ENCODE measurements around the gene SCGB1C1. TPM values are rescaled to one million over a fixed set of nuclear protein-coding genes. Genes with fewer than 3 reads are reported as not detected.
A peak's percentile ranks its signal among the peaks of the same experiment; 100 is the strongest.

The SCGB1C1 gene
- total RNA-seq, 2 experiments from 2014 or later = not detected

GRCh38 chr11:207208-207862 lies 14.5 kb downstream of the SCGB1C1 start, which contains the start of the genes BET1L and RIC8A:
Gene BET1L (minus strand): TSS chr11:207399. CDS start chr11:207321, 78 bp downstream.
Gene RIC8A (plus strand): TSS chr11:207708. CDS start chr11:208855, 1,147 bp downstream.
- DNase-seq = peak; percentile 98
- H3K9me3 Mint-ChIP-seq = no peaks in the 10 kb centered on the region
- H3K4me3 Mint-ChIP-seq = peak within 1 kb of the TSS; percentile 96
- H3K27ac Mint-ChIP-seq = peak within 1 kb of the TSS; percentile 98
- intact Hi-C loops (cut with micrococcal nuclease) = loop anchor here (1.0 to 10.0 kb wide), 11 partner anchors 29 to 590 kb away; partner anchors contain the start of genes PGGHG, PSMD13, SIGIRR and SIRT3
- H3K36me3 Mint-ChIP-seq (ENCODE audit: low read depth) = peaks cover 35% of the 10 kb centered on the region
- no peaks in the 10 kb centered on the region for H3K27me3 Mint-ChIP-seq (ENCODE audit: low read depth)
- peaks cover 69% of the 10 kb centered on the region for H3K4me1 Mint-ChIP-seq (ENCODE audit: low read depth)
- CTCF ChIA-PET = interaction anchor here (0.7 to 2.3 kb wide), 7 partner anchors 9 to 242 kb away, joined by 3 to 10 read pairs (median 6); partner anchors contain the start of genes PSMD13 and SIRT3

- peak overlapping the region; percentile 98 for H3K27ac Mint-ChIP-seq
- CTCF ChIA-PET = interaction anchor here (0.7 to 2.3 kb wide), 8 partner anchors 9 to 241 kb away, joined by 3 to 10 read pairs (median 6); partner anchors contain the start of genes PSMD13 and SIRT3
- H3K4me1 Mint-ChIP-seq (ENCODE audit: low read depth) = peaks cover 64% of the 10 kb centered on the region
Observed at GRCh38 chr11:207863-208180, 14.9 kb downstream of the SCGB1C1 start.

GRCh38 chr11:208181-208916 lies 15.5 kb downstream of the SCGB1C1 start:
- Mint-ChIP-seq H3K9me3 (no peaks in the 10 kb centered on the region), H3K36me3 (ENCODE audit: low read depth) (peaks cover 39% of the 10 kb centered on the region), H3K4me3 (peak overlapping the region; percentile 96), H3K27me3 (ENCODE audit: low read depth) (no peaks in the 10 kb centered on the region), H3K27ac (peak overlapping the region; percentile 98), H3K4me1 (ENCODE audit: low read depth) (peaks cover 61% of the 10 kb centered on the region)
- intact Hi-C loops (cut with micrococcal nuclease) = loop anchor here (5.0 to 10.0 kb wide), 3 partner anchors 79 to 589 kb away; partner anchors contain the start of genes PGGHG and SLC25A22
- CTCF ChIA-PET = interaction anchor here (0.9 to 1.6 kb wide), 3 partner anchors 8 to 241 kb away, joined by 3 to 5 read pairs (median 3); no protein-coding TSS in a partner anchor
- DNase-seq = peak; percentile 84

More at GRCh38 chr11:207863-208180, 14.9 kb downstream of the SCGB1C1 start:
- Mint-ChIP-seq H3K9me3 (no peaks in the 10 kb centered on the region), H3K4me3 (peak overlapping the region; percentile 96), H3K36me3 (ENCODE audit: low read depth) (peaks cover 36% of the 10 kb centered on the region), H3K27me3 (ENCODE audit: low read depth) (no peaks in the 10 kb centered on the region)
- intact Hi-C loops (cut with micrococcal nuclease) = loop anchor here (1.0 to 10.0 kb wide), 11 partner anchors 28 to 589 kb away; partner anchors contain the start of genes PGGHG, PSMD13, SIGIRR and SIRT3
- no peak for DNase-seq

GRCh38 chr11:208917-209260 lies 16.0 kb downstream of the SCGB1C1 start:
- no peaks in the 10 kb centered on the region for H3K27me3 Mint-ChIP-seq (ENCODE audit: low read depth)
- no peaks in the 10 kb centered on the region for H3K9me3 Mint-ChIP-seq
- CTCF ChIA-PET = no interaction called here
- intact Hi-C loops (cut with micrococcal nuclease) = loop anchor here (5.0 to 10.0 kb wide), 3 partner anchors 78 to 588 kb away; partner anchors contain the start of genes PGGHG and SLC25A22
- DNase-seq = no peak
- H3K27ac Mint-ChIP-seq = peak overlapping the region; percentile 98
- H3K36me3 Mint-ChIP-seq (ENCODE audit: low read depth) = peaks cover 39% of the 10 kb centered on the region
- peaks cover 55% of the 10 kb centered on the region for H3K4me1 Mint-ChIP-seq (ENCODE audit: low read depth)
- peak overlapping the region; percentile 96 for H3K4me3 Mint-ChIP-seq

- H3K36me3 Mint-ChIP-seq (ENCODE audit: low read depth) = peaks cover 36% of the 10 kb centered on the region
- no peaks in the 10 kb centered on the region for H3K27me3 Mint-ChIP-seq (ENCODE audit: low read depth)
- DNase-seq = no peak
- CTCF ChIA-PET = no interaction called here
- peak overlapping the region; percentile 98 for H3K27ac Mint-ChIP-seq
- no peaks in the 10 kb centered on the region for H3K9me3 Mint-ChIP-seq
- H3K4me1 Mint-ChIP-seq (ENCODE audit: low read depth) = peaks cover 51% of the 10 kb centered on the region
- intact Hi-C loops (cut with micrococcal nuclease) = loop anchor here (5.0 to 10.0 kb wide), 3 partner anchors 78 to 588 kb away; partner anchors contain the start of genes PGGHG and SLC25A22
- H3K4me3 Mint-ChIP-seq = peak overlapping the region; percentile 96
Observed at GRCh38 chr11:209275-210121, 16.6 kb downstream of the SCGB1C1 start.

GRCh38 chr11:210122-210802 lies 17.4 kb downstream of the SCGB1C1 start:
- H3K27me3 Mint-ChIP-seq (ENCODE audit: low read depth) = no peaks in the 10 kb centered on the region
- CTCF ChIA-PET = no interaction called here
- peaks cover 33% of the 10 kb centered on the region for H3K36me3 Mint-ChIP-seq (ENCODE audit: low read depth)
- DNase-seq = no peak
- intact Hi-C loops (cut with micrococcal nuclease) = no loop called here
- peak overlapping the region; percentile 98 for H3K27ac Mint-ChIP-seq
- H3K4me3 Mint-ChIP-seq = peak overlapping the region; percentile 96
- H3K4me1 Mint-ChIP-seq (ENCODE audit: low read depth) = peaks cover 43% of the 10 kb centered on the region
- no peaks in the 10 kb centered on the region for H3K9me3 Mint-ChIP-seq

- CTCF ChIA-PET = no interaction called here
- Mint-ChIP-seq H3K36me3 (ENCODE audit: low read depth) (peaks cover 35% of the 10 kb centered on the region), H3K4me1 (ENCODE audit: low read depth) (peaks cover 38% of the 10 kb centered on the region), H3K9me3 (no peaks in the 10 kb centered on the region), H3K27ac (no peak overlapping the region), H3K4me3 (no peak overlapping the region), H3K27me3 (ENCODE audit: low read depth) (no peaks in the 10 kb centered on the region)
- DNase-seq = no peak
- intact Hi-C loops (cut with micrococcal nuclease) = no loop called here
Observed at GRCh38 chr11:210803-211180, 17.9 kb downstream of the SCGB1C1 start.

- intact Hi-C loops (cut with micrococcal nuclease) = no loop called here
- Mint-ChIP-seq H3K27me3 (ENCODE audit: low read depth) (no peaks in the 10 kb centered on the region), H3K9me3 (no peaks in the 10 kb centered on the region), H3K36me3 (ENCODE audit: low read depth) (peaks cover 35% of the 10 kb centered on the region), H3K4me1 (ENCODE audit: low read depth) (peaks cover 33% of the 10 kb centered on the region), H3K27ac (no peak overlapping the region), H3K4me3 (no peak overlapping the region)
- CTCF ChIA-PET = no interaction called here
- DNase-seq = no peak
Observed at GRCh38 chr11:211295-211694, 18.4 kb downstream of the SCGB1C1 start.

- Mint-ChIP-seq H3K27me3 (ENCODE audit: low read depth) (no peaks in the 10 kb centered on the region), H3K27ac (peak overlapping the region; percentile 36), H3K36me3 (ENCODE audit: low read depth) (peaks cover 33% of the 10 kb centered on the region), H3K4me3 (no peak overlapping the region), H3K4me1 (ENCODE audit: low read depth) (peaks cover 32% of the 10 kb centered on the region), H3K9me3 (no peaks in the 10 kb centered on the region)
- intact Hi-C loops (cut with micrococcal nuclease) = no loop called here
- CTCF ChIA-PET = interaction anchor here (0.8 kb wide), 1 partner anchor 9 kb away, joined by 3 read pairs; no protein-coding TSS in a partner anchor
- DNase-seq = no peak
Observed at GRCh38 chr11:211741-212140, 18.9 kb downstream of the SCGB1C1 start.

GRCh38 chr11:212150-213100 lies 19.5 kb downstream of the SCGB1C1 start:
- peaks cover 31% of the 10 kb centered on the region for H3K4me1 Mint-ChIP-seq (ENCODE audit: low read depth)
- DNase-seq = no peak
- H3K9me3 Mint-ChIP-seq = no peaks in the 10 kb centered on the region
- CTCF ChIA-PET = interaction anchor here (0.8 kb wide), 1 partner anchor 9 kb away, joined by 3 read pairs; no protein-coding TSS in a partner anchor
- H3K36me3 Mint-ChIP-seq (ENCODE audit: low read depth) = peaks cover 32% of the 10 kb centered on the region
- no peaks in the 10 kb centered on the region for H3K27me3 Mint-ChIP-seq (ENCODE audit: low read depth)
- no peak overlapping the region for H3K4me3 Mint-ChIP-seq
- peak overlapping the region; percentile 36 for H3K27ac Mint-ChIP-seq
- intact Hi-C loops (cut with micrococcal nuclease) = no loop called here
